SK-N-SH (cell line): ENCODE data around the gene SLC25A26. TPM values are rescaled to one million over a fixed set of nuclear protein-coding genes. Genes with fewer than 3 reads are reported as not detected.

Experiments used
- CTCF ChIA-PET: fragments of 300-600, 350-600 bp; formaldehyde crosslinking; extraction: SDS; loops from one replicate; lab custom pipeline; 2021; lab: Yijun Ruan, JAX
- POLR2A ChIA-PET: fragments of 350-600 bp; sonication (Branson Sonifier 250); formaldehyde crosslinking; extraction: SDS; loops from one replicate; lab custom pipeline; 2020; ENCODE audit warnings: antibody characterized with exemption, inconsistent platforms; lab: Yijun Ruan, JAX
- DNase-seq: peaks from one replicate; pipeline ENCODE4 v3.0.0; 2012
- H2AFZ ChIP-seq: fragments of 200-600 bp; sonication (generic); 2 replicates; pipeline ENCODE4 v1.8.1; 2016; ENCODE audit warnings: antibody characterized with exemption, mild to moderate bottlenecking, low read depth
- H3F3A ChIP-seq: fragments of 200-600 bp; sonication (generic); replicated peaks from 2 replicates; pipeline ENCODE3; 2016; ENCODE audit warnings: antibody characterized with exemption, mild to moderate bottlenecking; ENCODE audit not compliant: insufficient read depth
- H3K27ac ChIP-seq, 2 experiments: fragments of 200-500 bp in 1 of 2; fragments of 200-600 bp in 1 of 2; sonication (Bioruptor generic) in 1 of 2; sonication (generic), shearing (Covaris generic) in 1 of 2; 2 replicates each; pipeline versions ENCODE4 v1.5.1 to v1.6.1; 2014 to 2016; ENCODE audit warnings: low read depth in 2 of 2, inconsistent platforms in 1 of 2, low read length in 1 of 2, mild to moderate bottlenecking in 1 of 2, mixed read lengths in 1 of 2
- H3K27me3 ChIP-seq: fragments of 200-600 bp; sonication (generic), shearing (Covaris generic); 2 replicates; pipeline ENCODE4 v1.6.1; 2016; ENCODE audit warnings: mixed run types; ENCODE audit not compliant: insufficient read depth
- H3K36me3 ChIP-seq, 2 experiments: fragments of 200-500 bp in 1 of 2; fragments of 200-600 bp in 1 of 2; sonication (Bioruptor generic) in 1 of 2; sonication (generic) in 1 of 2; replicated peaks in 1 of 2; 2 replicates each; pipeline versions ENCODE3 to v1.5.1; 2014 to 2016; ENCODE audit warnings: low read length in 1 of 2, mild to moderate bottlenecking in 1 of 2; ENCODE audit not compliant: insufficient read depth in 2 of 2, control insufficient read depth in 1 of 2
- H3K4me1 ChIP-seq, 2 experiments: fragments of 200-500 bp in 1 of 2; fragments of 200-600 bp in 1 of 2; sonication (Bioruptor generic) in 1 of 2; sonication (generic), shearing (Covaris generic) in 1 of 2; 2 replicates each; pipeline versions ENCODE4 v1.5.1 to v1.6.1; 2014 to 2016; ENCODE audit warnings: low read depth in 1 of 2, low read length in 1 of 2, mixed run types in 1 of 2; ENCODE audit not compliant: insufficient read depth in 2 of 2, control insufficient read depth in 1 of 2
- H3K4me2 ChIP-seq: fragments of 200-600 bp; sonication (generic), shearing (Covaris generic); 2 replicates; pipeline ENCODE4 v1.6.1; 2017; ENCODE audit warnings: mixed run types
- H3K4me3 ChIP-seq, 2 experiments: fragments of 200-500 bp in 1 of 2; fragments of 200-600 bp in 1 of 2; sonication (Bioruptor generic) in 1 of 2; sonication (generic), shearing (Covaris generic) in 1 of 2; 2 replicates each; pipeline versions ENCODE4 v1.5.1 to v1.8.1; 2014 to 2016; ENCODE audit warnings: low read depth in 2 of 2, inconsistent platforms in 1 of 2, low read length in 1 of 2, mild to moderate bottlenecking in 1 of 2, mixed read lengths in 1 of 2, moderate library complexity in 1 of 2
- H3K79me2 ChIP-seq: fragments of 200-600 bp; sonication (generic); 2 replicates; pipeline ENCODE4 v1.8.1; 2017; ENCODE audit warnings: mild to moderate bottlenecking; ENCODE audit not compliant: insufficient read depth
- H3K9ac ChIP-seq: fragments of 200-600 bp; sonication (generic); 2 replicates; pipeline ENCODE4 v1.6.1; 2017; ENCODE audit warnings: mixed run types
- H3K9me2 ChIP-seq: fragments of 200-600 bp; sonication (generic); 2 replicates; pipeline ENCODE4 v1.6.1; 2017; ENCODE audit warnings: mixed run types
- H3K9me3 ChIP-seq: fragments of 200-600 bp; sonication (generic); 2 replicates; pipeline ENCODE4 v1.6.1; 2017; ENCODE audit warnings: mixed run types, mild to moderate bottlenecking, moderate library complexity
- H4K20me1 ChIP-seq: fragments of 200-600 bp; sonication (generic); 2 replicates; pipeline ENCODE4 v1.6.1; 2017; ENCODE audit warnings: mild to moderate bottlenecking, mixed run types; ENCODE audit not compliant: insufficient read depth
- ELF1 ChIP-seq: IDR thresholded peaks from 2 replicates; pipeline ENCODE4 v1.4.0; 2012
- EZH2phosphoT487 ChIP-seq: fragments of 200-600 bp; sonication (generic); IDR thresholded peaks from 2 replicates; pipeline ENCODE4 v1.6.1; 2017; ENCODE audit warnings: low read depth, mixed run types, mild to moderate bottlenecking, antibody characterized with exemption, moderate library complexity, borderline replicate concordance
- FOXM1 ChIP-seq: IDR thresholded peaks from 2 replicates; pipeline ENCODE4 v1.4.0; 2012; ENCODE audit warnings: low read depth, mild to moderate bottlenecking
- GABPA ChIP-seq: IDR thresholded peaks from 2 replicates; pipeline ENCODE4 v1.4.0; 2012; ENCODE audit warnings: low read depth, mild to moderate bottlenecking
- MEF2A ChIP-seq: IDR thresholded peaks from 2 replicates; pipeline ENCODE4 v1.4.0; 2012; ENCODE audit warnings: low read depth, borderline replicate concordance
- NRF1 ChIP-seq: IDR thresholded peaks from 2 replicates; pipeline ENCODE4 v1.6.1; 2012; ENCODE audit warnings: low read depth, mild to moderate bottlenecking, low read length
- RAD21 ChIP-seq: IDR thresholded peaks from 2 replicates; pipeline ENCODE4 v1.6.1; 2012; ENCODE audit warnings: mild to moderate bottlenecking, low read length
- RFX5 ChIP-seq: IDR thresholded peaks from 2 replicates; pipeline ENCODE4 v1.6.1; 2012; ENCODE audit warnings: mild to moderate bottlenecking, improper control_type of control experiment, low read length
- TEAD4 ChIP-seq: IDR thresholded peaks from 2 replicates; pipeline ENCODE4 v1.4.0; 2012; ENCODE audit warnings: mild to moderate bottlenecking, borderline replicate concordance; ENCODE audit not compliant: insufficient read depth
- WGBS: methylation state at CpG from one replicate; pipeline ENCODE4 v1.1.6; 2017; ENCODE audit warnings: low lambda C conversion rate; 5-methylcytosine and 5-hydroxymethylcytosine counted together
- polyA plus RNA-seq, 3 experiments: library from polyadenylated mRNA; depleted of rRNA; stranded (reverse); fragments of >200 nt; gene quantifications; 2 replicates each; pipeline ENCODE4 v1.2.3, GENCODE V29; 2012
- TF ChIP-seq, protein P1 (sequence below): IDR thresholded peaks from 2 replicates; pipeline ENCODE4 v1.6.1; 2012; ENCODE audit warnings: mild to moderate bottlenecking, low read depth, low read length, moderate library complexity
- TF ChIP-seq, protein P2 (sequence below): IDR thresholded peaks from 2 replicates; pipeline ENCODE4 v1.4.0; 2012; ENCODE audit warnings: low read depth, borderline replicate concordance
- TF ChIP-seq, protein P3 (sequence below): fragments of 150-350 bp; IDR thresholded peaks from 2 replicates; pipeline ENCODE4 v1.6.1; 2017; ENCODE audit warnings: antibody characterized with exemption, low read length, low read depth, borderline replicate concordance
- TF ChIP-seq, protein P4 (sequence below): IDR thresholded peaks from 2 replicates; pipeline ENCODE4; 2012
- TF ChIP-seq, protein P5 (sequence below): fragments of 200-600 bp; sonication (generic); IDR thresholded peaks from 2 replicates; pipeline ENCODE4 v1.6.1; 2017; ENCODE audit warnings: antibody characterized with exemption, mild to moderate bottlenecking, moderate library complexity
- TF ChIP-seq, protein P6 (sequence below): IDR thresholded peaks from 2 replicates; pipeline ENCODE4 v1.4.0; 2012; ENCODE audit warnings: low read depth, borderline replicate concordance

The SLC25A26 gene
- polyA plus RNA-seq, 1 of the 3 experiments (the other 2 are of a cell fraction): 31.8 TPM

GRCh38 chr3:66335671-66336070 is 114.9 kb downstream of the SLC25A26 start (continued):
- TF ChIP-seq, protein P1, sequence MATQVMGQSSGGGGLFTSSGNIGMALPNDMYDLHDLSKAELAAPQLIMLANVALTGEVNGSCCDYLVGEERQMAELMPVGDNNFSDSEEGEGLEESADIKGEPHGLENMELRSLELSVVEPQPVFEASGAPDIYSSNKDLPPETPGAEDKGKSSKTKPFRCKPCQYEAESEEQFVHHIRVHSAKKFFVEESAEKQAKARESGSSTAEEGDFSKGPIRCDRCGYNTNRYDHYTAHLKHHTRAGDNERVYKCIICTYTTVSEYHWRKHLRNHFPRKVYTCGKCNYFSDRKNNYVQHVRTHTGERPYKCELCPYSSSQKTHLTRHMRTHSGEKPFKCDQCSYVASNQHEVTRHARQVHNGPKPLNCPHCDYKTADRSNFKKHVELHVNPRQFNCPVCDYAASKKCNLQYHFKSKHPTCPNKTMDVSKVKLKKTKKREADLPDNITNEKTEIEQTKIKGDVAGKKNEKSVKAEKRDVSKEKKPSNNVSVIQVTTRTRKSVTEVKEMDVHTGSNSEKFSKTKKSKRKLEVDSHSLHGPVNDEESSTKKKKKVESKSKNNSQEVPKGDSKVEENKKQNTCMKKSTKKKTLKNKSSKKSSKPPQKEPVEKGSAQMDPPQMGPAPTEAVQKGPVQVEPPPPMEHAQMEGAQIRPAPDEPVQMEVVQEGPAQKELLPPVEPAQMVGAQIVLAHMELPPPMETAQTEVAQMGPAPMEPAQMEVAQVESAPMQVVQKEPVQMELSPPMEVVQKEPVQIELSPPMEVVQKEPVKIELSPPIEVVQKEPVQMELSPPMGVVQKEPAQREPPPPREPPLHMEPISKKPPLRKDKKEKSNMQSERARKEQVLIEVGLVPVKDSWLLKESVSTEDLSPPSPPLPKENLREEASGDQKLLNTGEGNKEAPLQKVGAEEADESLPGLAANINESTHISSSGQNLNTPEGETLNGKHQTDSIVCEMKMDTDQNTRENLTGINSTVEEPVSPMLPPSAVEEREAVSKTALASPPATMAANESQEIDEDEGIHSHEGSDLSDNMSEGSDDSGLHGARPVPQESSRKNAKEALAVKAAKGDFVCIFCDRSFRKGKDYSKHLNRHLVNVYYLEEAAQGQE: no peak
- TF ChIP-seq, protein P2, sequence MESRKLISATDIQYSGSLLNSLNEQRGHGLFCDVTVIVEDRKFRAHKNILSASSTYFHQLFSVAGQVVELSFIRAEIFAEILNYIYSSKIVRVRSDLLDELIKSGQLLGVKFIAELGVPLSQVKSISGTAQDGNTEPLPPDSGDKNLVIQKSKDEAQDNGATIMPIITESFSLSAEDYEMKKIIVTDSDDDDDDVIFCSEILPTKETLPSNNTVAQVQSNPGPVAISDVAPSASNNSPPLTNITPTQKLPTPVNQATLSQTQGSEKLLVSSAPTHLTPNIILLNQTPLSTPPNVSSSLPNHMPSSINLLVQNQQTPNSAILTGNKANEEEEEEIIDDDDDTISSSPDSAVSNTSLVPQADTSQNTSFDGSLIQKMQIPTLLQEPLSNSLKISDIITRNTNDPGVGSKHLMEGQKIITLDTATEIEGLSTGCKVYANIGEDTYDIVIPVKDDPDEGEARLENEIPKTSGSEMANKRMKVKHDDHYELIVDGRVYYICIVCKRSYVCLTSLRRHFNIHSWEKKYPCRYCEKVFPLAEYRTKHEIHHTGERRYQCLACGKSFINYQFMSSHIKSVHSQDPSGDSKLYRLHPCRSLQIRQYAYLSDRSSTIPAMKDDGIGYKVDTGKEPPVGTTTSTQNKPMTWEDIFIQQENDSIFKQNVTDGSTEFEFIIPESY: no peak
- no peak for TF ChIP-seq NRF1
- TF ChIP-seq, protein P3, sequence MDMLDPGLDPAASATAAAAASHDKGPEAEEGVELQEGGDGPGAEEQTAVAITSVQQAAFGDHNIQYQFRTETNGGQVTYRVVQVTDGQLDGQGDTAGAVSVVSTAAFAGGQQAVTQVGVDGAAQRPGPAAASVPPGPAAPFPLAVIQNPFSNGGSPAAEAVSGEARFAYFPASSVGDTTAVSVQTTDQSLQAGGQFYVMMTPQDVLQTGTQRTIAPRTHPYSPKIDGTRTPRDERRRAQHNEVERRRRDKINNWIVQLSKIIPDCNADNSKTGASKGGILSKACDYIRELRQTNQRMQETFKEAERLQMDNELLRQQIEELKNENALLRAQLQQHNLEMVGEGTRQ: no peak

DNA sequence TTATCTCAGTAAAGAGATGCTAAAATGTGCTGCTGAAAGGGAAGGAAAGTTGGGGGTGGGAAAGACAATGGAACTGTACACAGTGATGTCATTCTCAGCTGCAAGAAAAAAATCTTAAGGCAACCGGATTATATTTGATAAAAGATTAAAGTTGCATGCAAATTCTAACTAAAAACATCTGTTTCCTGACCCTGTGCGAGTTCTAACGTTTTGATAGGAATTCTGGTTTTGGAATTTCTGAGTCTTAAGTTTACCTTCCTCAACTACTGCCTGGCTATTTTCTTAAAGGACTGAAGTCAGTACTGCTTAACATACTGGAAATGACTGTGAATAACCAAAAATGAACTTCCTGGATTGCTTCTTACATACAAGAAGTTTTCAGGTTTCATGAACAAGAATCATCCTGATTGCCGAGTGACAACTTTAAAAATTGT is 115.5 kb downstream of the SLC25A26 start:
- CTCF ChIA-PET: interaction anchor here (0.9 kb wide), 1 partner anchor 41 kb away, joined by 3 read pairs; no protein-coding TSS in a partner anchor
- Histone ChIP-seq H3K4me2 (no peak overlapping the region; the same call in 1 of the 2 replicates), H3K9me2 (peaks cover under 1% of the 10 kb centered on the region; the same call in 1 of the 2 replicates)
- TF ChIP-seq RAD21: no peak
- TF ChIP-seq, protein P4, sequence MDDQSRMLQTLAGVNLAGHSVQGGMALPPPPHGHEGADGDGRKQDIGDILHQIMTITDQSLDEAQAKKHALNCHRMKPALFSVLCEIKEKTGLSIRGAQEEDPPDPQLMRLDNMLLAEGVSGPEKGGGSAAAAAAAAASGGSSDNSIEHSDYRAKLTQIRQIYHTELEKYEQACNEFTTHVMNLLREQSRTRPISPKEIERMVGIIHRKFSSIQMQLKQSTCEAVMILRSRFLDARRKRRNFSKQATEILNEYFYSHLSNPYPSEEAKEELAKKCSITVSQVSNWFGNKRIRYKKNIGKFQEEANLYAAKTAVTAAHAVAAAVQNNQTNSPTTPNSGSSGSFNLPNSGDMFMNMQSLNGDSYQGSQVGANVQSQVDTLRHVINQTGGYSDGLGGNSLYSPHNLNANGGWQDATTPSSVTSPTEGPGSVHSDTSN: no peak
- TF ChIP-seq RFX5: no peak
- TF ChIP-seq, protein P5, sequence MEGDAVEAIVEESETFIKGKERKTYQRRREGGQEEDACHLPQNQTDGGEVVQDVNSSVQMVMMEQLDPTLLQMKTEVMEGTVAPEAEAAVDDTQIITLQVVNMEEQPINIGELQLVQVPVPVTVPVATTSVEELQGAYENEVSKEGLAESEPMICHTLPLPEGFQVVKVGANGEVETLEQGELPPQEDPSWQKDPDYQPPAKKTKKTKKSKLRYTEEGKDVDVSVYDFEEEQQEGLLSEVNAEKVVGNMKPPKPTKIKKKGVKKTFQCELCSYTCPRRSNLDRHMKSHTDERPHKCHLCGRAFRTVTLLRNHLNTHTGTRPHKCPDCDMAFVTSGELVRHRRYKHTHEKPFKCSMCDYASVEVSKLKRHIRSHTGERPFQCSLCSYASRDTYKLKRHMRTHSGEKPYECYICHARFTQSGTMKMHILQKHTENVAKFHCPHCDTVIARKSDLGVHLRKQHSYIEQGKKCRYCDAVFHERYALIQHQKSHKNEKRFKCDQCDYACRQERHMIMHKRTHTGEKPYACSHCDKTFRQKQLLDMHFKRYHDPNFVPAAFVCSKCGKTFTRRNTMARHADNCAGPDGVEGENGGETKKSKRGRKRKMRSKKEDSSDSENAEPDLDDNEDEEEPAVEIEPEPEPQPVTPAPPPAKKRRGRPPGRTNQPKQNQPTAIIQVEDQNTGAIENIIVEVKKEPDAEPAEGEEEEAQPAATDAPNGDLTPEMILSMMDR: no peak
- TF ChIP-seq, protein P6, sequence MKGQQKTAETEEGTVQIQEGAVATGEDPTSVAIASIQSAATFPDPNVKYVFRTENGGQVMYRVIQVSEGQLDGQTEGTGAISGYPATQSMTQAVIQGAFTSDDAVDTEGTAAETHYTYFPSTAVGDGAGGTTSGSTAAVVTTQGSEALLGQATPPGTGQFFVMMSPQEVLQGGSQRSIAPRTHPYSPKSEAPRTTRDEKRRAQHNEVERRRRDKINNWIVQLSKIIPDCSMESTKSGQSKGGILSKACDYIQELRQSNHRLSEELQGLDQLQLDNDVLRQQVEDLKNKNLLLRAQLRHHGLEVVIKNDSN: no peak
- no peak for TF ChIP-seq TEAD4
- TF ChIP-seq FOXM1: no peak
- no peak for TF ChIP-seq MEF2A
- TF ChIP-seq, protein P2: no peak
- TF ChIP-seq GABPA: no peak
- TF ChIP-seq ELF1: no peak
- no peak for TF ChIP-seq EZH2phosphoT487
- TF ChIP-seq, protein P3: no peak

More for the DNA sequence above, 115.5 kb downstream of the SLC25A26 start:
- DNase-seq: no peak
- peaks cover 9% of the 10 kb centered on the region for H3F3A ChIP-seq
- no peak overlapping the region for H2AFZ ChIP-seq
- H3K9me3 ChIP-seq: no peaks in the 10 kb centered on the region
- 23% methylated on average over 4 of the region's 4 CpGs for WGBS
- no peak overlapping the region; a peak in 1 of 4 replicates for H3K4me3 ChIP-seq
- no peaks in the 10 kb centered on the region for H3K27me3 ChIP-seq
- POLR2A ChIA-PET: no interaction called here
- H3K79me2 ChIP-seq: no peaks in the 10 kb centered on the region; the same call in 1 of the 2 replicates
- no peak overlapping the region for H3K9ac ChIP-seq
- no peaks in the 10 kb centered on the region for H3K36me3 ChIP-seq
- H3K27ac ChIP-seq: peak overlapping the region; percentile 25 to 58; a peak in 2 of 4 replicates
- H4K20me1 ChIP-seq: no peaks in the 10 kb centered on the region
- peaks cover 9 to 10% of the 10 kb centered on the region in 2 experiments; a peak in 2 of 4 replicates for H3K4me1 ChIP-seq
